SW480 (cell line): Measurements from ENCODE around the gene ZNF750.

Experiments used
- DNase-seq: peaks from one replicate; pipeline ENCODE4 v3.0.0-alpha.2; 2016; ENCODE audit warnings: low spot score

ZNF750 gene

GRCh38 chr17:82839617-82840292 lies at the start of gene ZNF750:
ZNF750 (minus strand) TSS chr17:82840022; CDS start chr17:82832454, 7,568 bp downstream.
- DNase-seq: no peak

DNA sequence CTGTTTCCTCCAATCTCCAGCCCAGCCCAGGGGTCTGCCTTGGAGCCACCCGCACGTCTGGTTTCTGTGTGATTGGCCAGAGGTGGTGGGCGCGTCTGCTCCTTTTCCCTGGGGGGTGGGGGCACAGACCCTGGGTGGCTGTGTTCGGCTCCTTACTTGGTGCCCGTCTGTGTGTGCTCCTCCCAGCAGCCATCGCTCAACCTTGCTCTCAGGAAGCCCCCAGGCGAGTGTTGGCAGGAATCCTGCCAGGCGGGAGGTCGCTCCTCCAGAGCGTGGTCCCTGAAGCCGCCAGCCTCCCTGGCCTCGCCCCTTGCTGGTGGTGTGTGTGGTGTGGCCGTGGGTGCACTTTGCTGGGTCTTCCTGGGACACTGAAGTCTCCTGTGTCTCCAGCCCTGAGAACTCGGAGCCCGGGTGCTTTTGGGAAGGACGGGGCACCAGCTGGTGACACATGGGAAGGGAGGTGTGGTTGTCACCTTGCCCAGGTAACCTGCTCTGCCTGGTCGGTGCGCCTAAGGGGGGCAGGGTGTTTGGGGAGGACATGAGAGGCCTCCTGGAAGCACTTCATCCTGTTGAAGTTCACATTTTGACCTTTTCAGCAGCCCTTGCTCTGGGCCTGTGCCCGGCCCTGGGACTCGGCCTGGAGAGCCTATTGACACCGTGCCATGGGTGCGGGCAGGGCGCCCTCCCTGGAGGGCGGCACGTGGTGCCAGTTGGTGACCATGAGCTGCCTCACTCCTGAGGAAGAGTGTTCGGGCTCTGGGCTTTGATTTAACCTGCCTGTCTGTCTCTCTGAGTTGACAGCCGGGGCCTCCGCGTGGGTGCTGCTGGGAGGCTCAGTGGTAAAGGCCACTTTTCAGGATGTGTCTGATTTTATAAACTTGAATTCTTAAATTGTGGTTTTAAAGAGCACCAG lies 49.0 kb upstream of the ZNF750 start:
- DNase-seq: no peak

DNA sequence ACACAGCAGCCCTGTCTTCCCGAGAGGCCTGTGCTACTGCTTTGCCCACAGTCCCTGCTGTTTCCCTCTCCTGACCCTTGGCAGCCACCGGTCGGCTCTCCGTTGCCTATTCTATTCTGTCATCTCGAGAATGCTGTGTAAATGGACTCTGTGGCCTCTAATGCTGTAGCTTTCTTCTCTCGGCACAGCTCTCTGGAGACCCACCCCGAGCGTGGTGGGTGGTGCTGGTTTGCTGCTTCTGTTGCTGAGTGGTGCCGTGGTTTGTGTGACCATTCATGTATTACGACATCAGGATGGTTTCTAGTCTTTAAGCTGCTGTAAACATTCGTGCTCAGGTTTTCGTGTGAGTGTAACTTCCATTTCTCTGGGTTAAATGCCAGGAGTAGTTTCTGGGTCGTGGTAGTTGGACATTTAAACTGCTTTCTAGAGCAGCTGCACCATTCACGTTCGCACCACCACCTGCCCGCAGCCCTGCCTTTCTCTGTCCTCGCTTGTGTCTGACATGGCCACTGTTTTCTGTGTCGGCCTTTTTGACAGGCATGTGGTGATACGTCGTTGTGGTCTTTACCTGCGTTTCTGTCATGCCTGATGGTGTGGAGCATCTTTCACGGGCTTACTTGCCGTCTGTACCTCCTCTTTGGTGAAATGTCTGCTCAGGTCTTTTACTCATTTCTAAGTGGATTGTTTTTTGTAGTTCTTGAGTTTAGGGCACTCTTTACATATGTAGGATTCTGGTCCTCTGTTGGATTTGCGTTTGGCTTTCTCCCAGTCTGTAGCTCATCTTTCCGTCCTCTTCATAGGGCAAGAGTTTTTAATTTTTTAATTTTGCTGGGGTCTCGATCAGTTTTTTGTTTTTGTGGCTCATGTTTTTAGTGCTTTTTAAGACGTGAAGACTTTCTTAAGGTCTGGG lies 47.7 kb upstream of the ZNF750 start:
- no peak for DNase-seq

DNA sequence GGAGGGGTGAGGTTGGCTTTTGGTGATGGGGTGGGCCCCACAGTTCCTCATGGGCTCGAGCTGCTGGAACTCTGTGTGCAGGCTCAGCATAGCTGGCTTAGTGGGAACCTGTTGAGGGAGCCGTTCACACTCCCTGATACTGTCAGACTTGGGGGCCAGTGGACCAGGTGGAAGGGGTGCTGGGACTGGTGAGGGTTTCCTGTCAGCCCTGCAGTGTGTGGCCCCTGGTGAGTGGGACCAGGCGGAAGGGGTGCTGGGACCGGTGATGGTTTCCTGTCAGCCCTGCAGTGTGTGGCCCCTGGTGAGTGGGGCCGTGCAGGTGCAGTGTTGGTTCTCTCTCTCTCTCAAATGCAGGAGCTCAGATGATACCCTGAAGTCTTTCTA lies 45.1 kb upstream of the ZNF750 start:
- DNase-seq: no peak

DNA sequence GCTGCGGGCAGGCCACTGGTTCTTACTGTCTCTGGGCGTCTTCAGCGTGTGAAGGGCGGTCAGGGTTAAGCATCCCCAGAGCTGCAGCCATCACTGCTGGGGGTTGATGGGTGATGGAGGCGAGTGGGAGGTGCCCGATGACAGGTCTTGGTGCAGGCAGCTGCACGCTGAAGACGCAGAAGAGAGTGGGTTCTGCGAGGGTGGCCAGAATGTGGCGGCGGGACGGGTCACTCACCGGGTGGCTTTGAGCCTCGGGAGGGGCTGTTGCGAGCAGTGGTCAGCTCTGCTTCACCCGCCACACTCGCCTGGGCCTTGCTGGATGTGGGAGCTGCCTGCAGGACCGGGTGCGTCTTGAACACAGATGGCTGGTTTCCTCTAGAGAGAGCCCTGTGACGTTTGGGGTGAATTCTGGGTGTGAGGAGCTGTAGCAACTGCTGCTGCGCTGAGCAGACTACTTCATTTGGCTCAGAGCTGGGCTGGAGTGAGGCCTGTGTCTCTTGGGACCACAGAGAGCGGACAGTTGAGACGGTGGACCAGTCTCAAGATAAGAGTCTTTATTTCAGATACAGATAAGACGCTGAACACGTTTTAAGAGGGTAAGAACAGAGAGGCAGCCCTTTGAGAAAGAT lies 44.6 kb upstream of the ZNF750 start:
- no peak for DNase-seq

DNA sequence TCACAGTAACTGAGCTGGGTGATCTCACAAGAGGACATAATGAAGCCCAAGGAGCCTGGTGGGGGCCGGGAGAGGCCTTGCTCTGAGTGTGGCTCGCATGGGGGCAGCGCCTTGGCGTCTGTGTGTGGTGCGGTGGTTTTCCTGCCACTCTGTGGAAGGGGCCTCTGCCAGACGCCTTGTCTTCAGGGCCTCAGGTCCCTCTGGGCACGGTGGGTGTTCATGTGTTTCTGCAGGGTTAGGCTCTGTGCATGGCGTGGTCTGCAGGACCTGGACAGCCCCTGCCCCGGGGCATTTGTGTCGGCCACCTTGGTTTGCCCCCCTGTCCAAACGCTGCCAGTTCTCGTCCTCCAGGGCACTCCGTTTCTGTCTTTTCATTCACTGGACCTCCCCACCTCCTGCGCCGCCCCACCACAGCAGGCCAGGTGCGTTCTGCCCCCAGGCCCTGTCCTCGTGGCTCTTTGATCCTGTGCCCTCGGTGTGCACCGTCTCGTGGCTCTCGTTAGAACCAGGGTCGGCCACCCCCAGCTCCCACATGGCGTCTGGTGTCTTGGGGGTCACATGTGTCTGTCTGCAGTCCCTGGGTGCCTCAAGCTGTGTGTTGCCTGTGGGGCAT lies 43.7 kb upstream of the ZNF750 start:
- DNase-seq: no peak

GRCh38 chr17:82882715-82883418 lies 43.0 kb upstream of the ZNF750 start:
- no peak for DNase-seq

GRCh38 chr17:82881900-82882714 lies 42.3 kb upstream of the ZNF750 start:
- DNase-seq: no peak

- DNase-seq: no peak
These were observed 41.6 kb upstream of the ZNF750 start for GRCh38 chr17:82881324-82881823.

GRCh38 chr17:82880620-82881323 lies 41.0 kb upstream of the ZNF750 start:
- DNase-seq: no peak

DNA sequence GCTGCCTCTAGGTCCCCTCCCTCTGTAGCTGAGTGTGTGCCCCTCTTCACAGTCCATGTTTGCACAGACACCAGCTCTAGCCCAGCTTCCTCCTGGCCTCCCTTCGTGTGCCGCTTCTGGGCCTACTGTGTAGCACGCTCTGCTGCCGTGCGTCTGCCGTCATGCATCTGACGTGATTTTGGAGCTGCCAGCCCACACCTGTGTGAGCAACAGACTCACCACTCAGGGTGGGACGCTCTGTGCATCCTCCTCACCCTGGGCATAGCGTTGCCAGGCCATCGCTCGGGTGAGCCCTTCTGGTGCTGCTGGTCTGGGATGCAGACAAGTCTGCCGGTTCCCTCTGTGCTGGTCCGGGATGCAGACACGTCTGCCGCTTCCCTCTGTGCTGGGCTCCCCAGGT lies 39.4 kb upstream of the ZNF750 start:
- no peak for DNase-seq

GRCh38 chr17:82878527-82878926 lies 38.7 kb upstream of the ZNF750 start:
- no peak for DNase-seq

GRCh38 chr17:82876602-82877379 lies 37.0 kb upstream of the ZNF750 start:
- peak; percentile 55 for DNase-seq

DNA sequence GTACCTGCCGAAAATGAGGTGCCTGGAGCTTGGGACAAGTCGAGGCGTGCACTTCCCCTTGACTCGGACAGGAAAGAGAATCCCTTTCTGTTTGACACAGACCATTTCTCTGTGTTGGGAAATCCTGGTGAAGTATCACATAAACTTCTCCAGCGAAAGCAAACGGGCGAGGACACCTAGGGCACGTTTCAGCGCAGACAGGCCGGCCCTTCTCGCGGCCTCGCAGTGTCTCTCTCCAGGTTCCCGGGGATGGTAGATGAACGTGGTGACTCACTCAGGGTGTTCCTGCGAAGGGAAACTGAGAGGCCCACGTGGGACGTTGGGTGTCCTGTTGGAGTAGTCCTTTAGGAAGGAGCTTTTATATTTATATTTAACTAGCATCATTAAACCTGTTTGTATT lies 36.3 kb upstream of the ZNF750 start:
- DNase-seq: peak; percentile 58

DNA sequence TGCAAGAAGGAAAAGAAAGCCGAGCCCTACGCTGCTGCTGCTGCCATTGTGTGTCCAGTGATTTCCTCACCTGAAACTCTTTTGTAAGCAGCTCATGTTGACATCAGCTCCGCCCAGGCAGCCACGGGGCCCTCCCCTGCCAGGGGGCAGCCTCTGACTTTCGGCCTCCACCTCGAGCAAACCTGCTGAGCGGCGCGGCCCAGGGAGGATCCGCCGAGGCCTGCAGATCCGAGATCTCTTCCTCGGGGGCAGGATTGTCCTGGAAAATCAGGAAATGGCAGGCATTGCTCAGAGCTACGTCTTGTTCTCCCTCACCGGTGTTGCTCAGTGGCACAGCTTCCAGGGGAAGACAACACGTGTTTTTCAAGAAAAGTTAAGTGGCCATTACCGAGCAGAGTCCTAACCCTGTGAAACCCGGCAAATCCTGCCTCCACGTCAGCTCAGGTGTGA lies 35.6 kb upstream of the ZNF750 start:
- no peak for DNase-seq

GRCh38 chr17:82874011-82874835 lies 34.4 kb upstream of the ZNF750 start:
- no peak for DNase-seq

- DNase-seq: no peak
These were observed 33.7 kb upstream of the ZNF750 start for GRCh38 chr17:82873521-82873920.
